SU-DHL-6 (cell line): ENCODE data around the gene ZBTB38.

Experiments
- CTCF ChIP-seq: fragments of 200-600 bp; sonication (generic); IDR thresholded peaks from one replicate; pipeline ENCODE4 v1.5.1; 2017; ENCODE audit warnings: antibody characterized with exemption, mild to moderate bottlenecking, low read length, moderate library complexity; ENCODE audit not compliant: insufficient read depth, poor library complexity, severe bottlenecking
- EZH2phosphoT487 ChIP-seq: fragments of 200-600 bp; sonication (generic), shearing (Covaris generic); conservative IDR thresholded peaks from 2 replicates; pipeline ENCODE4 v1.6.1; 2018; ENCODE audit warnings: mild to moderate bottlenecking, antibody characterized with exemption, low read length, moderate library complexity, mixed read lengths

- TF ChIP-seq CTCF: no peak
- TF ChIP-seq EZH2phosphoT487: no peak
Observed at GRCh38 chr3:141326123-141326522, 42.2 kb upstream of the ZBTB38 start.
